ENCODE data around the gene ACTR3C. TPM values are rescaled to one million over a fixed set of nuclear protein-coding genes. Genes with fewer than 3 reads are reported as not detected.
"Not testable (repeated sequence)": the region's sequence is repeated elsewhere in the genome, so short reads cannot be mapped to it uniquely, and the experiment has no call there.

The ACTR3C gene
- total RNA-seq, 2 experiments from 2014 or later: 4.9 to 7.0 TPM

GRCh38 chr7:150204577-150204976 is 118.8 kb downstream of the ACTR3C start:
- H3K9me3 Mint-ChIP-seq; POLR2A ChIA-PET; H3K27me3 Mint-ChIP-seq; H3K36me3 Mint-ChIP-seq (ENCODE audit: low read depth); H3K4me3 Mint-ChIP-seq; DNase-seq; H3K27ac Mint-ChIP-seq; CTCF ChIA-PET: not testable (repeated sequence)
- H3K4me1 Mint-ChIP-seq: peaks cover 20% of the 10 kb centered on the region

DNA sequence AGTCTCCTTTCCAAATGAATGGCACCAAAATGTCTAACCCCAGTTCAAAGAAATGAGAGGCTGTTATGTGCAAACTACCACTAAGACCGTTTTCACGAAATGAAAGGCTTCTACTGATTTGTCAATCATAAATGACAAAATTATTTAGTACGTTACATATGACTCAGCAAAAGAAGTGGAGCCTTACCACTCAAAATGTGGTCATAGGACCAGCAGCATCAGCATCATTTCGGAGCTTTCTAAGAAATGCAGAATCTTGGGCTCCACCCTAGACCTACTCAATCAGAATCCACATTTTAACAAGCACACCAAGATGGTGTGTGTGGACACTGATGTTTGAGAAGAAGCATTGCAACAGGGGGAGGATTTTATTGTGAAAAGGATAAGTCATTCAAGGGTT is 120.5 kb downstream of the ACTR3C start:
- H3K4me3 Mint-ChIP-seq; POLR2A ChIA-PET; H3K27me3 Mint-ChIP-seq; H3K36me3 Mint-ChIP-seq (ENCODE audit: low read depth); H3K9me3 Mint-ChIP-seq; CTCF ChIA-PET: not testable (repeated sequence)
- Mint-ChIP-seq H3K27ac (peak overlapping the region; percentile 76), H3K4me1 (peaks cover 20% of the 10 kb centered on the region)
- DNase-seq: peak; percentile 26

Other genes starting within 250 kb of the ACTR3C start
- 10 to 100 TPM; 23.1 to 26.8 TPM for gene LRRC61, start 190 bp downstream of the ACTR3C start, total RNA-seq
- gene RARRES2, start 18.1 kb upstream of the ACTR3C start, total RNA-seq: not detected
- gene REPIN1, start 45.3 kb upstream of the ACTR3C start, total RNA-seq: 10 to 100 TPM; 42.9 to 45.9 TPM
- gene ZNF775, start 55.8 kb upstream of the ACTR3C start, total RNA-seq: 1 to 10 TPM; 6.4 to 7.1 TPM
- 10 to 100 TPM; 25.1 to 26.4 TPM for gene GIMAP8, start 127.1 kb upstream of the ACTR3C start, total RNA-seq
- gene GIMAP7, start 191.3 kb upstream of the ACTR3C start, total RNA-seq: 100 to 1,000 TPM; 169 to 171 TPM
- gene GIMAP4, start 243.8 kb upstream of the ACTR3C start, total RNA-seq: 100 to 1,000 TPM; 277 to 282 TPM

All from activated CD4-positive, alpha-beta memory T cell treated with anti-CD3 and anti-CD28 coated beads, Interleukin-2, amount 10 ng/mL, durations not matched to agents 7 days and 5 days (primary cell).